Brain microvascular endothelial cell (primary cell): ENCODE data around the gene CCDC54.
A peak's percentile ranks its signal among the peaks of the same experiment; 100 is the strongest.

Experiments used
- DNase-seq: peaks from one replicate; pipeline ENCODE4 v3.0.0-alpha.2; 2020
- H3K27ac ChIP-seq: fragments of 250-450 bp; sonication (Bioruptor Pico); 2 replicates; pipeline ENCODE4 v1.5.1; 2020; ENCODE audit warnings: mild to moderate bottlenecking, moderate library complexity
- H3K27me3 ChIP-seq: fragments of 250-450 bp; sonication (Bioruptor Pico); replicated peaks from 2 replicates; pipeline ENCODE4 v1.5.1; 2020; ENCODE audit warnings: mild to moderate bottlenecking
- H3K36me3 ChIP-seq: fragments of 250-450 bp; sonication (Bioruptor Pico); replicated peaks from 2 replicates; pipeline ENCODE4 v1.5.1; 2020; ENCODE audit warnings: mild to moderate bottlenecking
- H3K4me3 ChIP-seq: 2 replicates; pipeline ENCODE4 v1.5.1; 2011; ENCODE audit warnings: low read depth, mild to moderate bottlenecking, control low read depth, low read length, moderate library complexity
- CTCF ChIP-seq: IDR thresholded peaks from 2 replicates; pipeline ENCODE4 v1.5.1; 2011; ENCODE audit warnings: low read depth, mild to moderate bottlenecking, moderate library complexity, low read length, control low read depth, inconsistent platforms; ENCODE audit errors: missing control alignments
- in situ Hi-C: cut with HindIII; loops from 2 replicates; pipeline ENCODE4 v1.10.0; 2017; ENCODE audit warnings: low sequenced_read_pairs, low pct_ligation_motif_present

Gene CCDC54

DNA sequence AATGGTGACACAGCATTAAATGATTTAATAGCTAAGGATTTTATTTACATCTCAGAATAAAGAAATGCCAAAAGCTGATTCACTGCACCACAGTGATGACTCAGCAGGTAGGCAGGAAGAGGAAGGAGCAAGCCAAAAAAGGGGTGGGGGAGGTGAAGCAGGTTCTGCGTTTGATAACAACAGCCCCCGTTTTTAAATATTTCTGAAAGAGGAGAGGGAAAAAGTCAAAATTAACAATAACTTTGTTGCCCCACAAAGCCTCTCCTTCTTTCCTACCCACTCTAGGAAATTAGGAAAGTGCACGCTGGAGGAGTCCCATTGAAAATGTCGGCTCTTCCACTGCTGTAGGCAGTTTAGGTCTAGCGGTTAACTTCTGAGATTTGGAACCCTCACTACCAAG lies 9.9 kb upstream of the CCDC54 start:
- Histone ChIP-seq H3K27ac (no peak overlapping the region), H3K4me3 (no peak overlapping the region)

DNA sequence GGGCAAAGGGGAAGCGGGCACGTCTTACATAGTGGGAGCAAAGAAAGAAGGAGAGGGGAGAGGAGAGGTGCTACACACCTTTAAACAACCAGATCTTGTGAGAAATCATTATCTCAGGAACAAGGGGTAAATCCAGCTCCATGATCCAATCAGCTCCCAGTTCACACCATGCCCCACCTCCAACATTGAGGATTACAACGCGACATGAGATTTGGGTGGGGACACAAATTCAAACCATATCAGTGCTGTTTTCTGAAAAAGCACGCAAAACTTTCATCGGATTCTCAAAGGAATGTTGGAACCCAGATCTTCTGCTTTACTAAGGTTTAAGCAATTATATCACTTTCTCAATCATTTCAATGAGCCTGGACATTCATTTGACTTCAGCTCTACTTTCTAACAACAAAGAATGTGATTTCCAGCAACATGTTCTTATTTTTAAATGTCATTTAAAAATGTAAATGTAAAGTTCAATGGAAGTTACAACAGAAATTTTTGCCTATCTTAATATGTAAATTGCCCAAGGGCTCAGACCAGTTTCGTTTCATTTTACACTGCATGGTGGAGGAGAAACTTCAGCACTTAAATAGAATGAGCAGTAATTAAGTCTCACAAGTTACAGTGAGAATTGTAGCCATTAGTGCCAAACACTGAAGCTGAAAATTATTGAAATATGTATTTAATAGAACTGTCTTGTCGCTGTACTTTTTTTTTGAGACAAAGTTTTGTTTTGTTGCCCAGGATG lies 8.4 kb upstream of the CCDC54 start:
- no peak for TF ChIP-seq CTCF
- Histone ChIP-seq H3K27me3 (no peaks in the 10 kb centered on the region), H3K36me3 (no peaks in the 10 kb centered on the region), H3K27ac (no peak overlapping the region), H3K4me3 (no peak overlapping the region)
- no peak for DNase-seq
- in situ Hi-C loops, result no loop called here

More for the DNA sequence above, 9.9 kb upstream of the CCDC54 start:
- Histone ChIP-seq H3K36me3 (no peaks in the 10 kb centered on the region), H3K27me3 (no peaks in the 10 kb centered on the region)
- TF ChIP-seq CTCF, result no peak
- DNase-seq, result peak; percentile 73
- in situ Hi-C loops, result no loop called here

- Histone ChIP-seq H3K27ac (no peak overlapping the region), H3K27me3 (no peaks in the 10 kb centered on the region), H3K4me3 (no peak overlapping the region), H3K36me3 (no peaks in the 10 kb centered on the region)
- DNase-seq, result no peak
- no peak for TF ChIP-seq CTCF
- in situ Hi-C loops, result no loop called here
Measured at GRCh38 chr3:107369791-107370190, 7.4 kb upstream of the CCDC54 start.

DNA sequence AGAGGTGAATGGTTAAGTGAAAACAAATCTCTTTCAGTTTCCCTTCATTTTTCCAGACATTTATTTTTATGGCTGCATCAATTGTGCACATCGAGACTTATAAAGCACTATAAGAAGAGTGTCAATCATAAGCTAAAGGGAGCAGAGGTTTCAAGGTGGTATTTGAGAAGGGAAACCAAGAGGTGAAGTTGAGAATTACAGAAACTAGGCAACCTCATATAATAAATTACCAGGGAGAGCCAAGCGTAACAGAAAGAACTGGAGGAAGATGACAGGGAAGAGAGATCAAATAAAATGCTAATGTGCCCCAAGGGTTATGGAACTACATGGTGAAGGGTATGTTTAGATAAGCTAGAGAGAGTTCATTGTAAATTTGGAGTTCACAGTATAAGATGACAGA lies 6.3 kb upstream of the CCDC54 start:
- H3K4me3 ChIP-seq, result no peak overlapping the region
- in situ Hi-C loops, result no loop called here
- H3K27ac ChIP-seq, result no peak overlapping the region
- no peak for DNase-seq
- no peak for TF ChIP-seq CTCF
- no peaks in the 10 kb centered on the region for H3K36me3 ChIP-seq
- no peaks in the 10 kb centered on the region for H3K27me3 ChIP-seq

DNA sequence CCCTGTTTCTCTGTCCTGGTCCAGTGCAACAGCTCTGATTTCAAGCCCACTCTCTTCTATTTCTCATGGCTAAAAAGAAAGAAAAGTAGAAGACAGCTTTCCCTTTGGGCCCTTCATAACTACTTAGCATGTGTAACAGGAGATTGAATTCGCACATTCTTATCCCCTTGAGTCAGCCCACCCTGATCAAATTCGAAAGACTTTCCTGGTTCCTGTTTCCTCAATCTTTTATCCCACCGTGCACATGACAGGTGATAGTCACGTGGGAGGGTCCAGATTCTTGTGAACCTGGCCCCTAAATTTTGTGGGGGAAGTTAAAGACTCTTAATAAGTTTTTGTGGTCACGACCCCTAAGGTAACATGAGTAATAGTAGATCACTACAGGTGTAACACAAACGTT lies 4.7 kb upstream of the CCDC54 start:
- TF ChIP-seq CTCF, result no peak
- no peak overlapping the region for H3K4me3 ChIP-seq
- in situ Hi-C loops, result no loop called here
- no peak overlapping the region for H3K27ac ChIP-seq
- no peaks in the 10 kb centered on the region for H3K27me3 ChIP-seq
- DNase-seq, result no peak
- H3K36me3 ChIP-seq, result no peaks in the 10 kb centered on the region

GRCh38 chr3:107373896-107374295 lies 3.3 kb upstream of the CCDC54 start:
- no peaks in the 10 kb centered on the region for H3K27me3 ChIP-seq
- DNase-seq, result no peak
- H3K27ac ChIP-seq, result no peak overlapping the region
- no peak for TF ChIP-seq CTCF
- H3K4me3 ChIP-seq, result no peak overlapping the region
- in situ Hi-C loops, result no loop called here
- H3K36me3 ChIP-seq, result no peaks in the 10 kb centered on the region
